IPS-18c (cell line): ENCODE measurements around the gene PRRT4.

Experiments used
- H3K4me3 ChIP-seq: 2 replicates; pipeline ENCODE4 v1.7.0; 2013; ENCODE audit warnings: low read depth, mild to moderate bottlenecking, low read length, moderate library complexity; ENCODE audit not compliant: insufficient read depth
- H3K9me3 ChIP-seq: one replicate; pipeline ENCODE4 v1.6.1; 2013; ENCODE audit warnings: mild to moderate bottlenecking, low read length, moderate library complexity; ENCODE audit not compliant: control insufficient read depth, insufficient read depth

PRRT4 gene

DNA sequence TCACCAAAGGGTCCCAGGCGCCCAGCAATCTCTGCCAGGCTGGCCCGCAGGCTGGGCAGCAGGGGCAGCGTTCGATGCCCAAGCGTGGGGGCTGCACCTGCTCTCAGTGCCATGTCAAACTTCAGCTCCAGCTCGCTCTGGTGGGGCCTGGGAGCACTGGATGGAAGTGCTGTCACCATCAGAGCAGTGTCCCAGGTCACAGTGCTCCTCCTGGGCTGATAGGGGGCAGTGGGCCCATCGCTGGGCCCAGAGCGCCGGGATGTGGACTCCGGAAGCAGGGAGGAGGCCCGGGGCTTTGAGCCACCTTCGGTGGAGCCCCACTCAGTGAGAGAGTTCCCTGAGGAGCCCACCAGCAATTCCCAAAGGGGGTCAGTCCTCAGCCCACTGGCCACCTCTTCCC, 2.2 kb downstream of the PRRT4 start:
- Histone ChIP-seq H3K9me3 (no peaks in the 10 kb centered on the region), H3K4me3 (no peak overlapping the region)

DNA sequence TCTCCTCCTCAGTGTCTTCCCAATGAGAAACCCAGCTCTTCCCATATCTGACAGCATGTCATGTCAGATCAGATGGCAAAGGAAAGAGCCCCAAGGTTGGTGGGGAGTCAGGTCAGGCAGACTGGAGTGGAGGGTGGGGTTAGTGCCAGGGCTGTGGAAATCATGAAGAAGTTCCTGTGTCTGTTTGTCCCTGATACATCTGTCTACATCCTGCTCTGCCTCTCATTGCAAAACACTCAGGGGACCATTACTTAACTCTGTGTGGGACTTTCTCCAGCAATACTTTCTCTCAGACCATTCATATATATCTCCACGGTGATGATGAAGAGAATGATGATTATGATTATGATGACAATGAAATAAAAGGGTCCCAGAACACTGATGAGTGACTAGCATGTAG, 3.3 kb downstream of the PRRT4 start:
- no peak overlapping the region for H3K4me3 ChIP-seq
- no peaks in the 10 kb centered on the region for H3K9me3 ChIP-seq

DNA sequence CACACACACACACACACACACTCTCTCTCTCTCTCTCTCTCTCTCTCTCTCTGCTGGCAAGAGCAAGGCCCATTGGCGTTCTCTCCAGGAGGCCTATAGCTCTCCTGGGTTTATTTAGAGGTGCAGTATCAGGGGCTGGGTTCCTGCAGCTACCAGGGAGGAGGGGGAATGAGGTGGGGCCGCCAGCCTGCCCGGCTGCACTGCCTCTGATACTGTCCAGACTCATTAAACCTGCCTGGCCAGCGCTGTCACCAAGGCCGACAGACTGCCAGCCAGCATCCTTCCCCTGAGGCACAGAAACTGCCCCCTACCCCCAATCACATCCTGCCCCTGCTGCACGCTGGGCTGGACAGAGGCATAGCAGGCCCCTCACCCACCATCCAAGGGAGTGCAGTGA, 4.3 kb downstream of the PRRT4 start:
- no peak overlapping the region for H3K4me3 ChIP-seq
- H3K9me3 ChIP-seq = no peaks in the 10 kb centered on the region

DNA sequence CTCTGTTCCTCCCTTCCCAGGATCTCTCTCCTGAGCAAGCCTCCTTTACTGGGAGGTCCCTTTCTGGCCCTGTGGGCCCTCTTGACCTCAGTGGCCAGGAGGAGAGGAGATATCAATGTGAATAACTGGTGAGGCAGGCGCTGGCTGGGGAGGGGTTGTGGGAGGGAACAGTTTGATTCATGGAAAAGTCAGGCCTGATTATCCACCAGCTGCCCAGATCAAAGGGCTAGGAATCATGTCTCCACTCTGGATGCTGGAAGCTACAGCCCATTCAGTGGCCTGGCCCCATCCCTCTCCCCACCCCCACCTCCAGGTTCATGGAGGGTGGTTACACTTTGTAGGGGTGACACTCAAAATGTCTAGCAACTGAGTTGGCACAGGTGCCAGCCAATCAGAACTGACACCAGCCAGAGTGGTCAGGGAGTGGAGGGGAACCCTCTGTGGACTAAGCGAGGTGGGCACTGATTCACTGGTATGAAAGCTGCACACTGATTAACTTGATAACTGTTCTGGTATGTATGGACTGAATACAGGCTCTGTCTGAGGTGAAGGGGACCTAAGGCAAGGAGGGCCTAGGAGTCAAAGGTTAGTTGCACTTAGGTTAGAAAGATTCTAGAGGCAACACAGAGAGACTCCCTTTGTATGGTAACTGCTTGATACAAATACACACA, 4.8 kb downstream of the PRRT4 start:
- H3K9me3 ChIP-seq = no peaks in the 10 kb centered on the region
- H3K4me3 ChIP-seq = no peak overlapping the region

DNA sequence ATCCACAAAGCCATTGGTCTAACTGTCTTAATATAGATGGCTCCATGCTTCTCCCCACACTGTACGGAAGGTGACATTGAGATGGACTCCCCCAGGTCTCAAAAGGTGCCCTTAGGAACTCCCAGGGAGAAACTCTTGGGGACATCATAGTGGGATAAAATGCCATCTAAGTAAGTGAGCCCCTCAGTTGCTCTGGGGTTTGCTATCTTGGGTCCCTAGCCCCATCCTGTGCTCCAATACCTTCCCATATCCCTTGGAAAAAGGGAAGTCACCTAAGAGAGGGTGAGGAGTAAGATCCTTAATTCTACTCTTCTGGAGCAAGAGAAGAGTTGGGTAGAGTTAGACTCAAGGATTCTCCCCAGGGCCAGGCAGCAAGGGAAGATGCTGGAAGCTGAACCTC, 7.9 kb downstream of the PRRT4 start:
- Histone ChIP-seq H3K9me3 (no peaks in the 10 kb centered on the region), H3K4me3 (no peak overlapping the region)

DNA sequence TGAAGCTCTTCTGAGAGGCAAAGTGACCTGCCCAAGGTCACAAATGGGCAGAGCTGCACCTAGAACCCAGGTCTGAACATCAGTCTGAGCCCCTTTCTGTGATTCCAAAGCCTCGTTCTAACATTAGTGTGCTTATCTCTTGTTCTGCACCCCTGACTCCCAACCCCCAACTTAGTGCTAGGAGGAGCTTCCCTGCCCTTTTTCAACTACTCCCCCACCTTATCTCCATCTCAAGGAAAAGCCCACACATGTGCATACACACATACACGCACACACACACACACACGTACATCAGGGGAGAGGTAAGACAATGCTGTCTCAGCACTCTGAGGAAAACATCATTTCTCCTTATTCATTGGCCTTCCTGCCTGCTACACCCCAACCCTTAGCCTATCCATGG, 8.3 kb downstream of the PRRT4 start:
- no peaks in the 10 kb centered on the region for H3K9me3 ChIP-seq
- H3K4me3 ChIP-seq = no peak overlapping the region

DNA sequence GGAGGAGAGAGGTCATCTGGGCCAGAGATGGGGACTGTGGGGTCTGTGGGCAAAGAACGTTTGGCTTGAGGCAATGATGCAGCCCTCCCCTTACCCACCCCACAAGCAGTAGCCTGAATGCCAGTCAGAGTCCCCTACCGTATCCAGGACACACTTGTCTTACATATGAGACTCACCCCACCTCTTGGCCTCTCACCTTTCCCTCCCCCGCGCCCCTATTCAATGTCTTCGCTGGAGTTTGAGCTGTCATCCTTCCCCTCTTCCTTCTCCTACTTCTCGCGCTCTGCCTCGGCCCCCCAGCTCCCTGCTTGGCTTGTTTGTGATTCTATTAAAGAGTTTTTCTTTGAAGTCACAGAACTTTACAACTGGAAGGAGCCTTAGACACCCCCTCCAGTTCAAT, 8.9 kb downstream of the PRRT4 start:
- Histone ChIP-seq H3K9me3 (no peaks in the 10 kb centered on the region), H3K4me3 (no peak overlapping the region)

DNA sequence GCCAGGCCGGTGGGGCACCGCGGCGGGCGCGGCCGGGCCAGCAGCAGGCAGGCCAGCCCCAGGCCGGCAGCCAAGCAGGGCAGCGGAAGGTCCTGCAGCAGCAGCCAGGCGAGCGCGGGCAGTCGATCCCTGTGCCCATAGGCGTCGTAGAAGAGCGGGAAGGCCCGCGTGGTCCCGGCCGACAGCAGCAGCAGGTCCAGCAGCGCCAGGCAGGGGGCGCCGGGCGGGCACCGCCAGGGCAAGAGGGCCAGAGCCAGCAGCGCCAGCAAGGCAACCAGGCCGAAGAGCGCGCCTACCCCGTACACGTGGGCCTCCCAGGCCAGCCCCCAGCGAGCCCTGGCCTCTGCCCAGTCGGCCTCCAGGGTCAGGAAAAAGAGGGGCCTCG, 9.3 kb downstream of the PRRT4 start:
- no peak overlapping the region for H3K4me3 ChIP-seq
- H3K9me3 ChIP-seq = no peaks in the 10 kb centered on the region

DNA sequence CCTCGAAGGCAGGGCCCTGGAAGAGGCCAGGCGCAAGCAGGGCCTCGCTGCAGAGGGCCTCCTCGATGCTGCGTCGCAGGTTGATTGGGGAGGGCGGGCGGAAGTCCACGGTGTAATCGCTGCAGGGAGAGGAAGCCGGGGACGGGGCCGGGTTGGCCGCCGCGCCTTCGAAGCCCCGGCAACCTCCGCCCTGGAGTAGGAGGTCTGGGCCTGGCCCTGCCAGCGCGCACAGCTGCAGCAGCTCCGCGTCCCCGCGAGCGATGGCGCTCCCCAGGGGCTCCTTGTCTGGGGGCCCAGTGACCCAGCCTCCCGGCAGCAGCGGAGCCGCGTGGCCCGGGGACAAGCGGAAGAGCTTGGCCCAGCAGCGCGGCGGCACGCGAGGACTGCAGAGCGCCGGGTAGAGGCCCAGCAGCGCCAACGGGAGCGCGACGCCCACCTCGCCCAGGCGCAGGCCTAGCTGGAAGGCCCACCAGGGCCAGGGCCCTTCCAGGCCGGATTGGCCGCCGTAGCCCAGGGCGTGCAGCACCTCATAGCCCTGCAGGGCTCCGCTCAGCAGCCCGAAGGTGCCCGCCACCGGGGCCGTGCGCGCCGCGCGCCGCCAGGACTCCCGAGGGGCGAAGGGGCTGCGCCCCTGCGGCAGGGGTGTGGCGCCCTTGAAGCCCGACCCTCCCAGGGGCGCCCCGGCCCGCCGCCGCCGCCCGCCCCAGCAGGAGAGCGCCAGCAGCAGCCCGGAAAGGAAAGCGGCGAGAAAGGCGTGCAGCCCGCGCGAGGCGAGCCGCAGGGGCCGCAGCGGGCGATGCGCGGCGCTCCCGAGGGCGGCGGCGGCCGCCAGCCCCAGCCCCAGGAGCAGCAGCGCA, 10.0 kb downstream of the PRRT4 start:
- Histone ChIP-seq H3K4me3 (peak overlapping the region; percentile 24), H3K9me3 (no peaks in the 10 kb centered on the region)

DNA sequence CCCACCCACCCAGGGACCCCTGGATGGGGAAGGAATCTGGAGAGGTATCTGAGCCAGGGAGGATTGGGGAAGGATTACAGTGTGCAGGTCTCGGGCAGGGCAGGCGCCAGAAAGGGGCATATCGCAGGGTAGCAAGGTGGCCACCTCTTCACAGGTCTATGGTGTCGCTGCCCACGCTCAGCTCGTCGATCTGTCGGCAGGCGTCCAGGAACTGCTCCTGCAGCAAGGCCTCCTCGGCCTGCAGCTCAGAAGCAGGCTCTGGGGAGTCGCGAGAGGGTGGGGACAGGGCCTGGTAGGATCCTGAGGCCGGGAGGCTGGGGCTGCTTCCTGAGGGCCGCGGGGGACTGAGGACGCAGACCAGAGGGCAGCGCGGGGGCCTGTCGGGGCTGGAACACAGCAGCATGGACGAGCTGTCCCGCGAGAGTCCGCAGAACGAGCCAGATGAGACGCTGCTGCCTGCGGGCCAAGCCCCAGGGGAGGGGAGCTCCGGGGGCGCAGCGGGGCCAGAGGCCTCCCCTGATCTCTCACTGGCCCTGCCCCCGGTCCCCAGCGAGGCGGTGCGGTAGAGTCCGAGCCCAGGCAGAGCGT, 10.7 kb downstream of the PRRT4 start:
- Histone ChIP-seq H3K4me3 (no peak overlapping the region), H3K9me3 (no peaks in the 10 kb centered on the region)

DNA sequence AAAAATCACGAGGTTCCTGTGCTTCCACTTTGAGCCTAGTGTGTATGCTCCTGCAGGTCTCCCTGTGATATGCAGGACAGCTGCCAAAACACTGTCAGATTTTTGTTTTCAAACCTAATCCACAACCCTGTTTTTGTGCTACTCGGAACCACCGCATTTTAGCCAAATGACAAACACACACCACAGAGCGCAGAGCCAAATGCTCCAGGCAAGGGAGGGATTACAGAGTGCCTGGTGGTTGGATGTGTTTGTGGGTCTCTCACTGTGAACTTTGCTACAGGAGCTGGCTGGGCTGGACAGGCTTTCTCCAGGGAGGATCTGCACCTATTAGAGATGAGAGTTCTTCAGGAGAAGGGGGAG, 12.0 kb downstream of the PRRT4 start:
- Histone ChIP-seq H3K9me3 (no peaks in the 10 kb centered on the region), H3K4me3 (no peak overlapping the region)

DNA sequence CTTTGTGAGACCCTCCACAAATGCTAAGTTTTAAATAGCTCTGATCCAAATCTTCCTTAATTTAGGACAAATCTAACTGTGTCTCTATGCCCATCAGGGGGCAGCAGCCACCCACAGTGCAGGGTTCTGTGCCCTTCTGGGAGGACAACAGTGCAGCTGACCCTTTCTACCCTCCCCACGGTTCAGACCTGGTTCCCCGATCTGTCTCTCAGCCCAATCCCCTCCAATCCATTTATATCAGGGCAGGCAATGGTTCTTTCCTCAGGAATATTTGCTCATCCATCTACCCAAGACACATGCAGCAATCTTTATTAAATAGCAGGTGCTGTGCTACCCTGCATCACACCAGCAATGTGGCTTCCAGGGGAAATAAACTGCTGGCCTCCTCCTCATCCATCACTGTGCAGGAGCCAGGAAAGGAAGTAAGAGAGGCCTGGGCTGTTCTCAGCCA, 13.8 kb downstream of the PRRT4 start:
- no peak overlapping the region for H3K4me3 ChIP-seq

DNA sequence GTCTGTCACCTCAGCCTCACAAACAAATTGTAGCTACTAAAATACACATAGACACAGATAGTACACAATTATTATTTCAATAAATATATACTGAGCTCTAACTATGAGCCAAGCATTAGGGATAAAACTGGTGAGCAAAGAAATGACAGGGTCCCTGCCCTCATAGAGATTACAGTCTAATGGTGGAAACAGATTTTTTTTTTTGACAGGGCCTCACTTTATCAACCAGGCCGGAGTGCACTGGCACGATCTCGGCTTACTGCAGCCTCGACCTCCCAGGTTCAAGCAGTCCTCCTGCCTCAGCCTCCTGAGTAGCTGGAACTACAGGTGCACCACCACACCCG, 17.1 kb downstream of the PRRT4 start:
- H3K4me3 ChIP-seq = no peak overlapping the region

More for the DNA sequence above, 13.8 kb downstream of the PRRT4 start:
- no peaks in the 10 kb centered on the region for H3K9me3 ChIP-seq

DNA sequence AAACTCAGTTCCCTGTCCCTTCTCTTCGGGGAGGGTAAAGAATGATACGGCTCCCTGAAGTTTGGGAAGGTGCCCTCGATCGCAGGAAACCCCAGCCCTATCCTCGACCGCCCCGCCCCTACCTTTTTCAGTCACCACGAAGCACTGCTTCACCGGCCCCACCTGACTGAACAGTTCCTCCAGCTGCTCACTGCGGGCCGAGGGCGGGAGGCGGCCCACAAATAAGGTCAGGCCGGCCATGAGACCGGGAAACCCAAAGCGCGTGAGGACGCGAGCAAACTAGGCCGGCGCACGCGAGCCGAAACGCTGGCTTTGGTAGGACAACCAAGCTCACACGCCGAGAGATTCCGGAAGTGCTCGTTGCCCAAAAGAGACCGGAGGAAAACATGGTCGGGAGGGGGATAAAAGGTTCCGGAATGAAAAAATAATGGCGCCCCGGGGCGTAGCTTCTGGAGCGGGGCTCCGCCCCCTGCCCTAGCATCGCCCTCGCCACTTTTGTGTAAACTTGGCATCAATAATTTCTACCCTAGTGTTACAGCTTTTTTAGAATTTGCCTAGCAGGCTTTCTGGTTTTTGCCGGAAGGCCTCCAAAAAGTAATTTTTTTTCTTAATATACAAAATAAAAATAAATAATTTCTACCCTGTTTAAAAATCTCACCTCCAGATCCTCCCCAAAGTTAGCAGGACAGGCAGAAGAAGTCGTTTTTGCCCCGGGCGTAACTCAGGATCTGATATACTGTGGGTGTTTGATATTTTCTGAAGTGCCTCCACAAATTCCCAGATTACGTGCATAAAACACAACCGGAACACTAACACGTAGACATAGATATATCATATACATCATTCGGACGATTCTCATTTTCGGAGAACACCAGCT, 17.7 kb downstream of the PRRT4 start, which contains the start of gene RBM28:
TSS of gene RBM28 (minus strand) at position 355 of the 877 bp plus-strand sequence. CDS start at position 240, 115 bp downstream.
- H3K9me3 ChIP-seq = no peaks in the 10 kb centered on the region
- H3K4me3 ChIP-seq = peak within 1 kb of the TSS; percentile 88

More for the DNA sequence above, 17.1 kb downstream of the PRRT4 start:
- H3K9me3 ChIP-seq = no peaks in the 10 kb centered on the region

DNA sequence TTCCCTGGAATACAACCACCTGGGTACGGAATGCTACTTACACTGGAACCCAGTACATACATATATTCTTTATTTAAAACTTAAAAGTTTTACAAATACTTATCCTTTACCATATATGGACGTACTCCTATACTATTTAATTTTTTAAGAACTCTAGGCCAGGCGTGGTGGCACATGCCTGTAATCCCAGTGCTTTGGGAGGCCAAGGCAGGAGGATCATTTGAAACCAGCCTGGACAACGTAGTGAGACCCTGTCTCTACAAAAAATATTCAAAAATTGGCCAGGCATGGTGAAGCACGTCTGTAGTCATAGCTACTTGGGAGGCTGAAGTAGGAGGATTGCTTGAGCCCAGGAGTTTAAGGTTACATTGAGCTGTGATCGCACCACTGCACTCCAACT, 19.8 kb downstream of the PRRT4 start:
- no peak overlapping the region for H3K4me3 ChIP-seq
- H3K9me3 ChIP-seq = no peaks in the 10 kb centered on the region

DNA sequence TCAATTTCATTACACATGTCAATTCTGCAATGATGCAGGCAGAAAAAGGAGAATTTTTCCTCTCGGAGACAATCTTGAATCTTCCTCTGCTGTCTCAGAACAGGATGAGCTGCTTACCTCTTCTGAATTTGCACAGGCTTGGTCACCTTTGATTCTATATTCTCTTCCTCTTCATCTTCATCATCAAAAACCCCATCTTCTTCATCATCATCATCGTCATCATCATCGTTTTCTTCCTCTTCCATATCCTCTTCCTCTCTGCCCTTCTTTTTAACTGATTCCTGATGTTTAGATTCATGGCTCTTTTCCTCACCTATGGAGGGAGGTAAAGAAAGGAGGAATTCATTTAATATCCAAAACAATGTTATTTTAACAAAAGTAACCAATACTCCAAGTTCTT, 25.8 kb downstream of the PRRT4 start:
- Histone ChIP-seq H3K9me3 (no peaks in the 10 kb centered on the region), H3K4me3 (no peak overlapping the region)

DNA sequence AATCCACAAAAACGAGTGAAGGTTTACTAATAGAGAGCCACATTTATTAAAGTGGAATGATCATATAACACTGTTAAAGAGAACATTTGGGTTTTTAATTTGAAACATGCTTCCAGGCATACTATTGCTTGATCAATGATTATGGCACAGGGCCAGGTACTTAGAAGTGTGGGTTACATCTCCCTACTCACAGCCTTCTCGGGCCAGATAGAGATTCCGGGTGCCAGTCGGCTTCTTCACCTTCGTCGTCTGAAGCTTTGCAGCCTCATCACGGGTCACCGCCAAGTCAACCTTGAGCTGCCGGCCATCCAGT, 37.2 kb downstream of the PRRT4 start:
- Histone ChIP-seq H3K4me3 (no peak overlapping the region), H3K9me3 (no peaks in the 10 kb centered on the region)
